SKM-1 treated with dmso at 0.1 percent for 144 hours (cell line): ENCODE measurements around the gene SEPSECS.

Experiments used
- DNase-seq: peaks from one replicate; lab custom pipeline; 2025; ENCODE audit not compliant: unreplicated experiment; lab: John Stamatoyannopoulos, UW

SEPSECS gene

DNA sequence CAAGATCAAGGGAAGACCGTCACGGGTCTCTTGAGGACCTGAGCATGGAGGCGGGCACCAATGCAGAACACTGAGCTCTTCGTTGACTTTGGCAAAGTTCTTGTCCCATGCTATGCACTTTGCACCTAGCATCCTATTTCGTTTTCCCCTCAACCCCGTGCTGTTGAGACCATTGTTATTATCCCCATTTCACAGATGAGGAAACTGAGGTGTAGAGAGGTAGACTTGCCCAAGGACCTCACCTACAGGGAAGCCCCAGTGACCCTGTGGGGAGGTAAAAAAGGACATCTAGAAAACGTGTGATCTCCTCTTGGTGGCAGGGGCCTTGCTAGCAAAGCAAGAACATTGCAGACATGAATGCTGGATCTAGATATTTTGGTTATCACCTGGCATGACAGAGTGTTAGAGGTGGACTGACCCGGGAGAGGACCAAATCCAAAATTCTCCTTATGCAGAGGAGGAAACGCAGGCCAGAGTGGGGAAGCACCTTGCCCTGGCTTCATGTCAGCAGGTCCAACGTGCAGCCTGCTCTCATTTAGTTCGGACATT lies 48.5 kb downstream of the SEPSECS start:
- DNase-seq: no peak

DNA sequence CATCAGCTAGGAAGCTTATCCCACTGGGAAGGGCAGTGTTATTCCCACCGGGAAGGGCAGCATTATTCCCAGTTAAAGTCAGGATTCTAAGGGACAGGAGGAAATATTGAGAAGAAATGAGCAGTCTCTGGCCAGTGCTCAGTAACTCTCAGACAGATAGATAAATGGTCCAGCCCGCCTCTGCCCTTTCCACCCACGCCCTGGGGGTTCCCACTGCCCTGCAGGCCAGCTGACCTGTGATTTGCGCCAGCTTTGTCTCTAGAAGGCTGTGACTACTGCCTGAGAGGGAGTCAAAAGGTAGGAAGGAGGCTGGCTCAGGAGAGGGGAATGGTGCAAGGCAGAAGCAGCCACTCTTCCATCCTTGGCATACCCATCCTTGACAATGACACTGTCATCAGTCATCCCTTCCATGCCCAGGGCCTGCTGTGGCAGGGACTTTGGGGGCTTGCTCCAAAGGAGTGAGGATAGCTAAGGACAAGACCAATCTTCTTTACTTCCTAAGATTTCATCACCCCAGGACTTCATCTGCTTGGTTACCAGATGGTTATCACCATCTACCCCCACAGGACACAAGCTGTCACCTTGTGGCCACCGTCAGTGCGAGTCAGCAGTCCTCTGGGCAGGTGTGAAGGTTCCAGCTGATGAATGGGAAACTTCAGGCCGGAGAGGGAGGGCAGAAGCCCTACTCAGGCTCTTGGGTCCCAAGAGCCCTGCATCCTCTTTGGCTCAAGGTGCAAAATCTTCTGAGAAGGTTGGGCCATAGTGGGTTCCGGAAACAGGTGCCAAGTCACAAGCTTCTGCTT lies 49.5 kb downstream of the SEPSECS start:
- no peak for DNase-seq

DNA sequence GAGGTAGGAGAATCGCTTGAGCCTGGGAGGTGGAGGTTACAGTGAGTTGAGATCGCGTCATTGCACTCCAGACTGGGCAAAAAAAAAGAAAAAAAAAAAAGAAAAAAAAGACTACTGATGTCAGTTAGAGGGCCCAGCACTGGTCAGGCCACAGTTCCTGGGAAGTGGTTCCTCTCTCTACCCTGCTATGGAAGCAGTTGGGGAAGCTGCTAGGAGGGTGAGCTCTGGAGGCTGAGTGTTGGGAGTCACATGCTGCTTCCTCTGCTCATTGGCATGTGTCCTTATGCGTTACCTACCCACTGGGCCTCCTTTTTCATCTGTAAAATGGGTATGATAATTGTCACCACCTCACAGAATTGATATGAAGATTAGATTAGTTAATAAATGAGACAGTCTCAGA lies 50.7 kb downstream of the SEPSECS start:
- DNase-seq: no peak

DNA sequence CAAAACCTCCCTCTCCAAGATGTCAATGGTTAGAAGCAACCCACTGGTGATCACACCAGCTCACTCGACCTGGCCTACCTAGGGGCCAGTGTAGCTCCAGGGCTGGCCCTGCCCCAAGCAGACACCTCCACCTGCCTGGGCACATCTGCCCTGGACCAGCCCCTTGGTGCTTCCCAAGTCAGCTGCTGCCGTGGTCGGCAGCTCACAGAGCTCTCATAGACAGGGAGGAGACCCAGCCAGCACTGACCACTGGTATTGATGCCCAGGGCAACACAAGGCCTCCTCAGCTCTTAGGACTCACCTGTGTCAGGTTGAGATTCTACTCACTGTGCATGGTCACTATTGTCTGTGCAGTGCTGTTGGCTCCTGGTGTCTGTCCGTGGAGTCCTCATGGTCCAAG lies 51.7 kb downstream of the SEPSECS start:
- DNase-seq: no peak

DNA sequence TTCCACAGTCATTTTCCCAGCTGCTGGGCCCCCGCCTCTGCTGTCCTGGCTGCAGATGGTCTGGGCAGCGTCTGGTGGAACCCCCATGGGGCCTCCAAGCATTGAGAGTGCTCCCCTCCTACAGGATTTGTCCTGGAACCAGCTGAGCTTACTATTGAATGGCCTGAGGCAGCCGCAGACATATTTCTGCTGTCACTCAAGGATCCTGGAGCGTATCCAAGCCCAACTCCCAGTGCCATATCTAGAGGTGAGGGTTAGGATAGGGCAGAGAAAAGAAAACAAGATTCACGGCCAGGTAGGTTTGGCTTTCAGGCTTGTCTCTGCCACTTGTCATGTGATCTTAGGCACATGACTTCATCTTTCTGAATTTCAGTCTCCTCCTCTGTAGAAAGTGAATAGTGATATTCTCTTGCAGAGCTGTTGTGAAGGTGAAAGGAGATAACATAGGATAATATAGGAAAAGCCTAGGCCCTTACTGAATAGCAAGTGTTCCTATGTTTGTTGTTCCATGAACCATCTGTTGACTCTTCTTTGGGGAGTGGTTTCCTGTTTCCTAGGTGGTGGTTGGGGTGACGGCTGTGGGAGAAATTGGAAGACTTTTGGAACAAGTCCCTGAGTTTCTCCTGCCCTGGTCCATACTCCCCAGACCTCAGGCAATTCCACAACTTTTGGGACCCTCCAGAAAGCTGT lies 52.3 kb downstream of the SEPSECS start:
- no peak for DNase-seq

DNA sequence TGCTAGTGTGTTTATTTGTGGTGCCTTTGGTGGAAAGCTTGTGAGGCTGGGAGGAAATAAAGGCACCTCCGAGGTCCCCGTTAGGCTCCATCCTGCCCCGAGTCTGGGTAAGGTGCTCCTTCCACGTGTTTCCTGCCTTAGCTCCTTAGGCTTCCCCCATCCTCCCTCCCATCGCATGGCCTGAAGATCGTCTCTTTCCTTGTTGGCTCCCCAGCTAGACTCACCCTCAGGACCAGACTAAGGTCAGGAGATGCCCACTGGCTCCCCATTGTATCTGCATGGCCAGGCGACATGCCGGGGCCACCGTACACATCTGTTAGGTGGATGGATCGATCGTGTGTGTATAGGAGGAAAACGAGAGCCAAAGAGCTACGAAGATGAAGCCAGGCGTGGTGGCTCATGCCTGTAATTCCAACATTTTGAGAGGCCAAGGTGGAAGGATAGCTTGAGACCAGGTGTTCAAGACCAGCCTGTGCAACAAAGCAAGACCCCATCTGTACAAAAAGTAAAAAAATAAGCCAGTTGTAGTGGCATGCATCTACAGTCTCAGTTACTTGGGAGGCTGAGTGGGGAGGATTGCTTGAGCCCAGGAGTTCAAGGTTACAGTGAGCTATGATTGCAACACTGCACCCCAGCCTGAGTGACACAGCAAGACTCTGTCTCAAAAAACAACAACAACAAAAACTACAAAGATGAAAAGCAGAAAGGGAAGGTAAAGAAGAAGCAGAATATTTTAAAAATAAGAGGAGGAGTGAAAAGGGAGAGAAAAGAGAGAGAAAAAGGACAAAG lies 53.7 kb downstream of the SEPSECS start:
- DNase-seq: no peak

DNA sequence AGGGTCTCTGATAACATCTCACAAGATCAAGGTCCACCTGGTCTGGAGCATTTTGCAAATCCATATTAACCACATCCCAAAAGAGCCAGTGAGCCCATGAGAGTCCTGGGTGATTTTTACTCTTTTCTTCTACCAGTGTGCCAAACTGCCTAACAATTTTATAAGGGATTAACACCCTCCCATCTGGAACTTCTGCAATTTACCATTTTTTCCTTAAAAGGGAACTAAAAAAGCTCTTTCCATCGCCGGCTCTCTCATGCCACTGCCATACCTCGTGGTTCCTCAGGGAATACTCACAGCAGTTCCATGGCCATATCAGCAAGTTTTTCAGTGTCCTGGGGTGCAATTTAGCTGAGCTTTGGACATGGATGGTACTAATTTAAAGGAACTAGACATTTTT lies 55.7 kb downstream of the SEPSECS start:
- DNase-seq: no peak

DNA sequence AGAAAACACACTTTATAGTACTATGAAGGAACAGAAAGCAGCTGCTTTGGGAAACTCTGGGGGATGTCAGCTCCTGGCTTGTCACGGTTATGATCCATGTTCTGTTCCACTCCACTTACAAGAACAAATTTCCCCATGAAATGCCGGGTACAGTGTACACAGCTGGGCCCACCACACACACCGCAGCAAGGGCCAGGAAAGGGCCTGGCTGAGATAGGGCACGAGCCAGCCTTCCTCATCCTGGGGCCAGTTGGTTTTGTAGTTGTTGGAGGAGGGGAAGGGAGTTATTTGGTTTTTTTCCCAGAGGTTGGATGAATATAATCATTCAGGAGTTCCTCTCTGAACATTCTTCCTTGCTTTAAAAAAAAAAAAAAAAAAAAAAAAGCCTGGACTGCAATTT lies 56.8 kb downstream of the SEPSECS start:
- DNase-seq: no peak

DNA sequence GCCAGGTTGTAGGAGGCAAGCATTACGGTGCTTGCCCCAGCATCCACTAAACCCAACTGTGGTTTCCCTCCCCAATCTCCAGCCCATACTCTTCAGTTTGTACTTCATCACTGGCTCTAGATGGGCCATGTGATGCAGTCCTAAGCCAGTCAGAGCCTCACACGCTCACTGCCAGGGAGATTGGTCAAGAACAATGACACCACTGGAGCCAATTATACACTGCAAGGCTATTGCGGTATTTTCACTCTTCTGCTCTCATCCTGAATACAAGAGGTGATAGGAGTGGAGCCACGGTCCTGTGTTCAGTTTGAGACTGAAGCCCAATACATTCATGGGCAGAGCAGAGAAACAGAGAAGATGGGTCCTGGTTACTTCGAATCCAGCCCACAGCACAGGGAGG lies 58.4 kb downstream of the SEPSECS start:
- DNase-seq: no peak

DNA sequence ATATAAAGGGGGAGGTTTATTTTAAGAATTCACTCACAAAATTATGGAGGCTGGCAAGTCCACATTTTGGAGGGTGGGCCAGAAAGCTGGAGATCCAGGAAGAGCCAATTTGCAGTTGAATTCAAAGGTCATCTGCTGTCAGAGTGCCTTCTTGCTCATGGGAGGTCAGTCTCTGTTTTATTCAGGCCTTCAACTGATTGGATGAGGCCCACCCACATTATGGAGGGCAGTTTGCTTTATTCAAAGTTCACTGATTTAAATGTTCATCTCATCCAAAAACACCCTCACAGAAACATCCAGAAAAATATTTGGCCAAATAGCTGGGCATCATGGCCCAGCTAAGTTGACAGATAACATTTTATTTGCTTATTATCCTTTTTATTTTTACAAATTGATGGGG lies 59.5 kb downstream of the SEPSECS start:
- no peak for DNase-seq

DNA sequence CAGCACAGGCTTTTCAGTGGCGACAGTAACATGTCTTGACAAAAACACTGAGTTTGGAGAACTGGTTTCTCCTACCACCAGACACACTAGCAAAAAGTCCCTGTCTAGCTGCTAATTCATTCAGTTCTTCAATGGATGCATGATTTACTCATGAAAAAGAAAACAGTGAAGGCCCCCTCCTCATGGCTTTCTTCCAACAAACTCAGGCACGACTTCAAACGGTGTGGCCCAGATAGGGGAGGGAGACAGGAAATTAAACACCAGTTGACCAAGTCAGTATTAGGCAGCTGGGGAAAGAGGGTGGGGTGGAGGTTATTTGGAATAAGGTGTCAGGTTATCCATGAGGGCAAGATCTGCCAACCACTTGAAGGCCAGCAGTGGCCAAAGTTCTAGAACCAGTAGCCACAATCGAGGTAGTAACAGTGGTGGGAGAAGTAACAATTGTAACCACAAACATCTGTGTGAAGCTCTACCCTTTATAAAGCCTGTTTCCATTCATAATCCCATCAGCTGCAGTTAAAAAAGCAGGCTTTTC lies 60.2 kb downstream of the SEPSECS start:
- DNase-seq: no peak

DNA sequence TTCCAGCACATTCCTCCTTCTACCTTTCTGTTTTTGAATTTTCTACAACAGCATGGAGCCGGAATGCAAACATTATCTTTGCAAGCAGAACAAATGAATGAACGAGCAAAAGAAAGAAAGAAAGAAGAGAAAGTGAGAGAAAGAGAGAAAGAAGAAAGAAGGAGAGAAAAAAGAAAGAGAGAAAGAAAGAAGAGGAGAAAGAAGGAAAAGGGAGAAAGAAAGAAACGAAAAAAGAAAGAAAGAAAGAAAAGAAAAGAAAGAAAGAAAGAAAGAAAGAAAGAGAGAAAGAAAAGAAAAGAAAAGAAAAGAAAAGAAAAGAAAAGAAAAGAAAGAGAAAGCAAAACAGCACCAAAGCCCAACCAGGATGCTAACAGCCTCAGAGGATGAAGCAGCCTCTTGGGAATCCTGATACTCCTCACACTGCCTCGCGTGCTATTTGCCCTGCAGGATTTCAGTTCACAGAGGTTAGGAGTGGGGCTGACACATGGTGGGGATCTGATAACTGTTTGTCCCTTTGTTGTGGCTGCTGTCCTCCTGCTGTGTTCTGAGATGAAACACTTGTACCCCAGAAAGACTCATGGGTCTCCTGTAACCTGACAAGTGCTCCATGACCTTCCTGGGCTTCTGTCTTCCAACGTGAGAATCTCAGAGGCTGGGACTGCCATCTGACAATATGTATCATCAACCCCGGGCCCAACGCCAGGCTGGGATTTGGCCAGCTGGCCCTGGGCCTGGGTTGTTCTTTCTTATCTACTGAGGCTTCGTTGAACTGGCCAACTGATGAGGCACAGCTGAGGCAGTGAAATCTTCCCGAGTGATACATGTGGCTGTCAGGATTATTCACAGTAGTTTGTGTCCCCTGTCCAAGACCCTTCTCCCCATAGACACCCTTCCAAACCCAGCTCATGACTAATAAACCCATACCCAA lies 61.0 kb downstream of the SEPSECS start:
- no peak for DNase-seq

DNA sequence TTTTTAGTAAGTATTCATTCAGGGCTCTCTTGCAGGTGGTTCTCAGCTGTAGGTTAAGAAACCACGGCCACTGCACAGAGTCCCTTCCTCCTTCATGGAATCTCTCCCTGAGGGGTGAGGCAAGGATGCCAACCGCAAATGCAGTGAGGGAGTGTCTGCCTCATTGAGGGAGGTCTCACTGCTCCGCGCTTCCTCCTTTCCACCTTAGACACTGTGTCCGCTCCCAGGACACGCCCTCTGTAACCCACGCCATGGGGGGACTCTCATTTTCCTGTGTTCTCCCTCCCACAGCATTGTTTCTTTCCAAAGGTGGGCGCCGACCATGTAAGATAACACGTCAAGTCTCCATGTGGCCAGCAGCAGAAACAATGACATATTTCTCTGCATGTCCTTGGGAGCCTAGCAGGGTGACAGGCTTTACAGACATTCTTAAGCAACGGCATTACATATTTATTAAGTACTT lies 63.2 kb downstream of the SEPSECS start:
- DNase-seq: no peak

DNA sequence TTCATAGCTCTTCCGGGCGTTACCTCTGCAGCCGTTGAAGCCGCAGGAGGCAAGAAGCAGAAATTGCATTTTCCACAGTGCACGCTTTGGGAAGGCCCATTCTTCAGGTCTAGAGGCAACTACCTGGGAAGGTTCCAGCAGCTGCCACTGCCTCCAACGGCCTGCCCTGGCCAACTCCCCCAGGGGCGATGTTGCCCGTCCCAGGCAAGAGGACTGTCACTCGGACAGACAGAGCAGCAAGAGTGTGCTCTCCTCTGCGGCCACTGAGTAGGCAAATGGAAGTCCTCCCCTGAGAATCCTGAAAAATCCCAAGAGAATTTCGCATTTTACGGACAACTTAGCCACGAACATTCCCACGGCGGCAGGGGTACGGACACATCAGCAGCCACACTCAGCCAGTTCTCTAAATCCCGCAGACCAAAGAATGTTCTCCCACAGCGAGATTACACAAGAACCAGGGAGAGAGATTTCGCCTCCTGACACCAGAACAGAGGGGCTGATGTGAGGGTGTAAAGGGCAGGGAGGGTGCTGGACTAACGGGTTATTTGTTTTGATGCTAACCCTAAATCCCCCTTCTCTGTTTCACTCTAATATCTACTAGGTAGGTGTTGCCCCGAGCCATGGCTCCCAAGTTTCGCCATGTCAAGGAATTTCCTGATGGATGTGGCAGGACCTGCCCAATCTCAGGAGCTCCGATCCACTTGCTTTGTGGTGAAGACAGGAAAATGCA lies 63.8 kb downstream of the SEPSECS start:
- DNase-seq: no peak

DNA sequence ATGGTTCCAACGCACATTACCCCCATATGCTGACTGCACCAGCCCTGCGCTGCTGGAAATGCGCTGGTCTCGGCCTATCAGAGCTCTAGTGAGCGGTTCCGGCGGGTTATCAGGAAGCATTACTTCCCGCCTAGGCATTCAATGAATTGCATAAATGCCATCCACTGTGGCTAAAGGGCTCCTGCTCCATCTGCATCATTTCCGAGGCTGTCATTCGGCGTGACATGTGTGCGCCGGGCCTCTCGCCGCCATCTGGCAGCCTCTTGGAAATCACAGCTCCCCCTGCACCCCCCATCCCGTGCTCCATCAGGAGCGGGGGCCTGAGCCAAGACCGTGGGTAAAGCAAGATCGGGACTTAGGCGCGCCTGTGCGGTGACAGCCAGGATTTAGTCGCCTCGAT lies 64.4 kb downstream of the SEPSECS start:
- DNase-seq: no peak

DNA sequence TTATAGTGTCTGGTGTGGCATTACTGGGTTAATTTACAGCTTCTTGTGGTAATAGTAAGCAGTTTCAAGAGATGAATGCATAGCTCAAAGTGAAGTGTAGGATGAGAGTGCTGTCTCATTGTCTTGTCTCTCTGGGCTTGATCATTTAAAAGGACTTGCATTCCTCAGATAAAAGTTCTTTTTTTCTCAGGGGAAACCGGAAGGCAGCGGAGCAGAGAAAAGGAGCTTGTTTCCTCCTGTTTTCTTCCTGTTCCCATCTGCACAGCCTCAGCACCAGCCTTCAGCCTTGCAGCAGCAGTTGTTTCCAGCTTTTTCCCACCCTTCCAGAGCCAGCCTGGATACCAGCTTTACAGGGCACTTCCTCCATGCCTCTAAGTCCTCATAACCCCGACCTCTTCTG lies 68.1 kb downstream of the SEPSECS start:
- no peak for DNase-seq

DNA sequence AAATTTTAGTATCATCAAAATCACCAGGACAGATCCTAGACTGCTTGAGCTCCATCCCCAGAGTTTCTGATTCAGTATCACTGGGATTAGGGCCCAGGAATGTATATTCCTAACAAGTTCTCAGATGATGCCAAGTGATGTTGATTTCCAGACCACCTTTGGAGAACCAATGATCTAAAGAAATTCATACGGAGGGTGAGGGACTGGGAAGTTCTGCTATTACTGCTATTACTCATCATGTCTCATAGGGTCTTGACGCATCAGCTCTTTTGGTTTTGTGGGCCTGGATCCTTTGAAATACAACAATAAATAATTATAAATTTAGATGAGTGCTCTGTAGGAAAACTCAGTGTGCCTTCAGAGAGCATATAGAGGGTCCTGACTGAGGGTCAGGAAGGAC lies 69.7 kb downstream of the SEPSECS start:
- no peak for DNase-seq

DNA sequence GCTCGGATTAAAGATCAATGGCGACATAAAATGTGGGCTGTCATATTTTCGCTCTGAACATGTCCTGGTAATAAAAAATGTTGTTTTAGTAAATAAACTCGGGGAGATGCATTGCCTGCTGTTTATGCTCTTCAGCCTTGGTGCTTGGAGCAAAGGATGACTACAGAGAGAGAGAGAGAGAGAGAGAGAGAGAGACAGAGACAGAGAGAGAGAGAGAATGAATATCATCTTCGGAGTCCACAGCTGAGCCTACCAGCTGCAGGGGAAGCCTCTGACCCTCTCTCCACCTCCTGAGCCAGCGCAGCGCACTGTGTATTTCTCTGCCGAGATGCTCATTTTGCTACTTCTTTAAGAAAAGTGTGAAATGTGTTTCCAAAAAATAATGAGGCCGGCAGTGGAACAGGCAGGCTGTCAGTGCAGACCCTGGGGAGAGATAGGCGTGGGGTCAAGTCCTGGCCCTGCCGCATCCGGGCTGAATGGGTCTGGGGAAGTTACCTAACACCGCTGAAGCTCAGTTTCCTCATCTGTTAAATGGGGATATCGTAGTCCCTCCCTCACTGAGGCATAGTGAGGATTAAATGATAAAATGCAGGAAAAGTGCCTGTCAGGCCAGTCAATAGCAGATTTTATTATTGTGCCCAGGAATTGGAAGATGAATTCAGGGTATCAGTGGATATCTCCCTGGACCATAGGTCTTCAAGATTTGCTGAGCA lies 71.0 kb downstream of the SEPSECS start:
- DNase-seq: no peak
